NB4 (cell line): Measurements from ENCODE around the gene TNFSF13B.

Experiments
- DNase-seq: peaks from one replicate; pipeline ENCODE4 v3.0.0; 2010; ENCODE audit warnings: low read depth
- H3K4me3 ChIP-seq: one replicate; pipeline ENCODE4 v1.5.1; 2011; ENCODE audit warnings: mild to moderate bottlenecking, low read depth, low read length, moderate library complexity
- MAX ChIP-seq: IDR thresholded peaks from 2 replicates; pipeline ENCODE4 v1.6.1; 2011; ENCODE audit warnings: low read depth, low read length
- MYC ChIP-seq: IDR thresholded peaks from 2 replicates; pipeline ENCODE4 v1.6.1; 2011; ENCODE audit warnings: low read depth, low read length
- POLR2A ChIP-seq: IDR thresholded peaks from 2 replicates; pipeline ENCODE4 v1.6.1; 2011; ENCODE audit warnings: mild to moderate bottlenecking; ENCODE audit not compliant: insufficient read length; ENCODE audit errors: extremely low read depth
- TF ChIP-seq, protein P1 (sequence below): IDR thresholded peaks from one replicate; pipeline ENCODE4 v1.5.1; 2012; ENCODE audit warnings: low read depth, low read length

The TNFSF13B gene

GRCh38 chr13:108313382-108313781, 43.9 kb downstream of the TNFSF13B start:
- TF ChIP-seq, protein P1, sequence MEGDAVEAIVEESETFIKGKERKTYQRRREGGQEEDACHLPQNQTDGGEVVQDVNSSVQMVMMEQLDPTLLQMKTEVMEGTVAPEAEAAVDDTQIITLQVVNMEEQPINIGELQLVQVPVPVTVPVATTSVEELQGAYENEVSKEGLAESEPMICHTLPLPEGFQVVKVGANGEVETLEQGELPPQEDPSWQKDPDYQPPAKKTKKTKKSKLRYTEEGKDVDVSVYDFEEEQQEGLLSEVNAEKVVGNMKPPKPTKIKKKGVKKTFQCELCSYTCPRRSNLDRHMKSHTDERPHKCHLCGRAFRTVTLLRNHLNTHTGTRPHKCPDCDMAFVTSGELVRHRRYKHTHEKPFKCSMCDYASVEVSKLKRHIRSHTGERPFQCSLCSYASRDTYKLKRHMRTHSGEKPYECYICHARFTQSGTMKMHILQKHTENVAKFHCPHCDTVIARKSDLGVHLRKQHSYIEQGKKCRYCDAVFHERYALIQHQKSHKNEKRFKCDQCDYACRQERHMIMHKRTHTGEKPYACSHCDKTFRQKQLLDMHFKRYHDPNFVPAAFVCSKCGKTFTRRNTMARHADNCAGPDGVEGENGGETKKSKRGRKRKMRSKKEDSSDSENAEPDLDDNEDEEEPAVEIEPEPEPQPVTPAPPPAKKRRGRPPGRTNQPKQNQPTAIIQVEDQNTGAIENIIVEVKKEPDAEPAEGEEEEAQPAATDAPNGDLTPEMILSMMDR, result no peak
- TF ChIP-seq POLR2A (no peak), MAX (no peak), MYC (no peak)
- no peak for DNase-seq
- no peak overlapping the region for H3K4me3 ChIP-seq

DNA sequence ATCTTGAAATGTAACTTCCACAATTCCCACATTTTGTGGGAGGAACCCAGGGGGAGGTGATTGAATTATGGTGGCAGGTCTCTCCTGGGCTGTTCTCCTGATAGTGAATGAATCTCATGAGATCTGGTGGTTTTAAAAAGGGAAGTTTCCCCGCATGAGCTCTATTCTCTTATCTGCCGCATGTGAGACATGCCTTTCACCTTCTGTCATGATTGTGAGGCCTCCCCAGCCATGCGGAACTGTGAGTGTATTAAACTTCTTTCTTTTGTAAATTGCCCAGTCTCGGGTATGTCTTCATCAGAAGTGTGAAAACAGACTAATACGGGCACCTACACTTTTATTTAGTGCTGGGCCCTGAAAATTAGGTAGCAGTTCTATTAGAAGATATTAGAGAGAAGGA, 45.8 kb downstream of the TNFSF13B start:
- no peak for DNase-seq
- no peak for TF ChIP-seq MYC
- TF ChIP-seq POLR2A, result no peak
- no peak for TF ChIP-seq MAX
- TF ChIP-seq, protein P1, result no peak
- no peak overlapping the region for H3K4me3 ChIP-seq

DNA sequence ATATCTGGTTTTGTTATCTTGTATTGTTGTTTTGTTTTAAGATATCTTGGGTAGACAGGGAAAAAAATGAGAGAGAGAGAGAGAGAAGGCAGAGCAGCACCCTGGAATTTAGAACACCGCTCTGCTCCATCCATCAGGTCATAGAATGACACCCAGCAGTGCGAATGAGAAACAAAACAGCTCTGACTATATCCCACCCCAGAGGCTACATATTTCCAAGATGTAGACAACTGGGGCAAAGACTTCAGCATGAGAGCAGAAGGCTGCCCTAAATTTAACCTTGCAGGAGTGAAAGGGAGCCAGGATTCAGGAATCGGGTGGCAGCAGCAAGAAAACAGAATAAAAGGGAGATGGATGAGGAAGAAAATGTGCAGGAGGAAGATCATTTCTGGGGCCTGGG, 46.5 kb downstream of the TNFSF13B start:
- DNase-seq, result no peak
- TF ChIP-seq MYC, result no peak
- TF ChIP-seq MAX, result no peak
- TF ChIP-seq POLR2A, result no peak
- TF ChIP-seq, protein P1, result no peak
- H3K4me3 ChIP-seq, result no peak overlapping the region

- no peak for DNase-seq
- H3K4me3 ChIP-seq, result no peak overlapping the region
- TF ChIP-seq MAX, result no peak
Measured at GRCh38 chr13:108316413-108316812, 46.9 kb downstream of the TNFSF13B start.

DNA sequence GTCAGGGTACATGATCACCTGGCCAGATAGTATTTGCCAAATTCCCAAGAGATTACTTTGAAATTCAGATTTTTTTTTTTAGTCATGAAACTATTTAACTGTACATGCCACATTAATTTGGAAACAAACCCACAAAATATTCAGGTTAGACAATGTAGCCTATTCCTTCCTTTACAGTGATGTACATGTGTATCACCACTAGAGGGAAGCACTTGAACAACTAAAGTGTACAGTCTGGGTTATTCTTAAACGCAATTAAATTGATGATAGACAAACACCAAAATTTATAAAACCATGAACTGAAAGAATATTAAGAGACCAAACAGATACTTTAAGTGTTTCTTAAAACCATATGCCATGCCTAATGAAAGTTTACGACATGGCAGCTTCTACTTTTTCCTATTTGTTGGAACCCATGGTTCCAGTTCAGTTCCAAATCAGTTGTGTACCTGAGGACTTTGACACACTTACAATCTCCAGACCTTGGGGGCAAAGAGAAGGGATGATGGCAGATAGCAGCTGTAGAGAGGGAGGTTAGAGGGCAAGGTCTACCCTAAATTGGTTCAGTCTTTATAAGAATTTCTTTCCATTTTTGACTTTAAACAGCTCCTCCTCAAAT, 52.8 kb downstream of the TNFSF13B start:
- TF ChIP-seq POLR2A (no peak), MAX (peak; percentile 45; the same call in 1 of the 2 replicates)
- TF ChIP-seq, protein P1, result peak; percentile 55
- H3K4me3 ChIP-seq, result no peak overlapping the region
- peak; percentile 68 for DNase-seq

- DNase-seq, result no peak
- H3K4me3 ChIP-seq, result no peak overlapping the region
- TF ChIP-seq, protein P1, result no peak
- no peak for TF ChIP-seq MAX
- TF ChIP-seq POLR2A, result no peak
- no peak for TF ChIP-seq MYC
Measured at GRCh38 chr13:108323031-108323430, 53.5 kb downstream of the TNFSF13B start.
